Measurements from ENCODE around the gene SIGLEC6.

Gene SIGLEC6

DNA sequence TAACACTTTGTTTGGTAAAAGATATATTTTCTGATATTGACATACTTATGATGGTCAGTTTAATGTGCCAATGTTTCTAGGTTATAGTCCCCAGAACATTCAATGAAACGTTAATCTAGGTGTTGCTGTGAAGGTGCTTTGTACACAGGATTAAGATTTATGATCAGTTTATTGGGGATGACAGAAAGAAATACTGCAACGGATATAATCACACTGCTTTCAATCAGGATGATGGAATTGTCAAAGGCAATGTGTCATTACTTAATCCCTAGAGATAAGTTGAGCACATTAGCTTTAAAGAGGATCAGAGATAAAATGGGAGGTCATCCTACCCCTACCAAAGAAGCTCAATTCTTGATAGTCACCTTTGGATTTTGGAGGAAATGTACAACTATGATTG is 17.5 kb downstream of the SIGLEC6 start:
- no peak overlapping the region for H3K4me3 ChIP-seq (ENCODE audit: low read depth, low read length)
- no peak for TF ChIP-seq CTCF (IDR thresholded peaks at IDR 0.05; ENCODE audit: insufficient read depth, low read depth, low read length, missing control alignments)

DNA sequence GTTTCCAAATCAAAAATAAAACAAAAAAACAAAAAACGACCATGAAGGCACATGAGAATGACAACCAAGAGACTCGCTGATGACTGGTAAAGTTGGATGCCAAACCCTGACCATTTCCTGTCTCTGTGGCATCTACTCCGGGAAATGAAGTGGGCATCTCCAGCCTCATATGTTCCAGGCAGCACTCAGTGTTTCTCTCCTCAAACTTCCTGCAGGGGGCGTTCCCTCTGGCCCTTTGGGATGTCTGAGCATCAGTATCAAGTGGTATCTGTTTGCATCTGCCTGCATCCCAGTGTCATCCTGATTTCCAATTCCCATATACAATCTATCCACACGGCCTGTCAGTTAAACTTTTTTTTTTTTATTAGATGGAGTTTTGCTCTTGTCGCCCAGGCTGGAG is 20.1 kb downstream of the SIGLEC6 start:
- no peak overlapping the region for H3K4me3 ChIP-seq (ENCODE audit: low read depth, low read length)
- peak; percentile 51 for TF ChIP-seq CTCF (IDR thresholded peaks at IDR 0.05; ENCODE audit: insufficient read depth, low read depth, low read length, missing control alignments)
- DNase-seq (ENCODE audit: low read depth) = peak; percentile 28

More for the DNA sequence above, 17.5 kb downstream of the SIGLEC6 start:
- no peak for DNase-seq (ENCODE audit: low read depth)

DNA sequence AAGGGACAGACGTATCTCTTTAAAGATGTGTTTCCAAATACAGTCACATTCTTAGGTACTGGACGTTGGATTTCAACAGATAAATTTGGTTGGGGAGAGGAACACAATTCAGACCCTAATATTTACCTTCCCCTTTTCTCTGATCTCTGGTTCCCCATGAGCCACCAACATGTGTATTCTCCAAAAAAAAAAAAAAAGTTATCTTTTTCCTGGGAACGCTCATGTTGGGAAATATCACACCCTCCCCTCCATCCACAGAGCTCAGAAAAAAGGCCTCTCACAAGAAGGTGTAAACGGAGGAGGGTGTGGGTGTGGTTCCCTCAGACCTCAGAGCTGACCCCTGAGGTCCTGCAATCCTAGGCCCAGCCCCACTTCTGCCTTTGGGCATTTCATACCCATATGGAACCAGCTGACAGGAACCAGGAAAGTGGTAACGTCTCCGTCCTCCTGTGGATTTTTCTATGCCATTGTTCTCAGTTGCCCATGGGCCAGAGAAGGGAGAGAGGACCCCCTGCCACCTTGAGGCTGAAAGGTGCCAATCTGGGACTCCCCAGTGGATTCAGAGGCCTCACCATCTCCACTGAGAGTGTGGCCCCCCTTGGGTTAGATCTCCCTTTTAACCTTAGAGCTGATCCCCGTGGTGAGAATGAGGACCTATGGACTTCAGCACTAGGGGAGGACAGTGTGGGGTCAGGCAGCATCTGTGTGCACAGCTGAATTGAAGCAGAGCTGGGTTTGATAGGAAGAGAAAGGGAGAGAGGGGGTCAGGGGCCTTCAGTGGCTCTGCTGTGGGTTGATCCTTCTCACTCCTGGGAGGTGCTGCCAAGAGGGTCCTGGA is 21.4 kb downstream of the SIGLEC6 start:
- TF ChIP-seq CTCF (IDR thresholded peaks at IDR 0.05; ENCODE audit: insufficient read depth, low read depth, low read length, missing control alignments) = no peak
- no peak for DNase-seq (ENCODE audit: low read depth)
- H3K4me3 ChIP-seq (ENCODE audit: low read depth, low read length) = no peak overlapping the region

- TF ChIP-seq CTCF (IDR thresholded peaks at IDR 0.05; ENCODE audit: insufficient read depth, low read depth, low read length, missing control alignments) = no peak
- H3K4me3 ChIP-seq (ENCODE audit: low read depth, low read length) = no peak overlapping the region
- no peak for DNase-seq (ENCODE audit: low read depth)
Observed at GRCh38 chr19:51508059-51508733, 23.3 kb downstream of the SIGLEC6 start.

GRCh38 chr19:51507640-51508058 is 23.8 kb downstream of the SIGLEC6 start:
- H3K4me3 ChIP-seq (ENCODE audit: low read depth, low read length) = no peak overlapping the region
- no peak for TF ChIP-seq CTCF (IDR thresholded peaks at IDR 0.05; ENCODE audit: insufficient read depth, low read depth, low read length, missing control alignments)
- no peak for DNase-seq (ENCODE audit: low read depth)

GRCh38 chr19:51507192-51507591 is 24.3 kb downstream of the SIGLEC6 start:
- no peak for DNase-seq (ENCODE audit: low read depth)
- TF ChIP-seq CTCF (IDR thresholded peaks at IDR 0.05; ENCODE audit: insufficient read depth, low read depth, low read length, missing control alignments) = no peak
- H3K4me3 ChIP-seq (ENCODE audit: low read depth, low read length) = no peak overlapping the region

All from GM12865 (cell line).